ENCODE measurements around the gene ZNF750. TPM values are rescaled to one million over a fixed set of nuclear protein-coding genes. Genes with fewer than 3 reads are reported as not detected.

ZNF750 gene
- total RNA-seq, 4 donors from 2014 or later = not detected

- WGBS, 2 donors (ENCODE audit: low coverage in 1 of 2) = 93 to 97% methylated on average over 29 to 63 of the region's 63 CpGs
- no peaks in the 10 kb centered on the region for H3K4me1 ChIP-seq
- in situ Hi-C loops (cut with MboI; ENCODE audit: low pct_ligation_motif_present in 1 of 4, low pct_unique_long_range_greater_than_20kb in 1 of 4, low sequenced_read_pairs in 3 of 4) (no loop called here), intact Hi-C loops (cut with DNase I; ENCODE audit: low total_unique reads) (no loop called here)
- H3K36me3 ChIP-seq = no peaks in the 10 kb centered on the region
- TF ChIP-seq POLR2A (IDR thresholded peaks at IDR 0.05) (no peak), POLR2AphosphoS5 (IDR thresholded peaks at IDR 0.05) (no peak), EP300 (IDR thresholded peaks at IDR 0.05; ENCODE audit: low read depth) (no peak)
- TF ChIP-seq, protein P1, sequence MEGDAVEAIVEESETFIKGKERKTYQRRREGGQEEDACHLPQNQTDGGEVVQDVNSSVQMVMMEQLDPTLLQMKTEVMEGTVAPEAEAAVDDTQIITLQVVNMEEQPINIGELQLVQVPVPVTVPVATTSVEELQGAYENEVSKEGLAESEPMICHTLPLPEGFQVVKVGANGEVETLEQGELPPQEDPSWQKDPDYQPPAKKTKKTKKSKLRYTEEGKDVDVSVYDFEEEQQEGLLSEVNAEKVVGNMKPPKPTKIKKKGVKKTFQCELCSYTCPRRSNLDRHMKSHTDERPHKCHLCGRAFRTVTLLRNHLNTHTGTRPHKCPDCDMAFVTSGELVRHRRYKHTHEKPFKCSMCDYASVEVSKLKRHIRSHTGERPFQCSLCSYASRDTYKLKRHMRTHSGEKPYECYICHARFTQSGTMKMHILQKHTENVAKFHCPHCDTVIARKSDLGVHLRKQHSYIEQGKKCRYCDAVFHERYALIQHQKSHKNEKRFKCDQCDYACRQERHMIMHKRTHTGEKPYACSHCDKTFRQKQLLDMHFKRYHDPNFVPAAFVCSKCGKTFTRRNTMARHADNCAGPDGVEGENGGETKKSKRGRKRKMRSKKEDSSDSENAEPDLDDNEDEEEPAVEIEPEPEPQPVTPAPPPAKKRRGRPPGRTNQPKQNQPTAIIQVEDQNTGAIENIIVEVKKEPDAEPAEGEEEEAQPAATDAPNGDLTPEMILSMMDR (IDR thresholded peaks at IDR 0.05) = no peak
- H3K27ac ChIP-seq = no peak overlapping the region
- H3K9me3 ChIP-seq = no peaks in the 10 kb centered on the region
- no peak for DNase-seq
- H3K27me3 ChIP-seq = no peaks in the 10 kb centered on the region
- H3K4me3 ChIP-seq = no peak overlapping the region
Measured at GRCh38 chr17:82801377-82801970, 38.3 kb downstream of the ZNF750 start.

- no peak overlapping the region for H3K27ac ChIP-seq
- no peak overlapping the region for H3K4me3 ChIP-seq
- DNase-seq = no peak
- in situ Hi-C loops (cut with MboI; ENCODE audit: low pct_ligation_motif_present in 1 of 4, low pct_unique_long_range_greater_than_20kb in 1 of 4, low sequenced_read_pairs in 3 of 4) (no loop called here), intact Hi-C loops (cut with DNase I; ENCODE audit: low total_unique reads) (no loop called here)
- no peaks in the 10 kb centered on the region for H3K36me3 ChIP-seq
- H3K27me3 ChIP-seq = no peaks in the 10 kb centered on the region
- no peaks in the 10 kb centered on the region for H3K9me3 ChIP-seq
- H3K4me1 ChIP-seq = peaks cover 0 to 2% (median under 1%) of the 10 kb centered on the region in 4 donors
- TF ChIP-seq POLR2AphosphoS5 (IDR thresholded peaks at IDR 0.05) = no peak
- TF ChIP-seq POLR2A (IDR thresholded peaks at IDR 0.05) = no peak
- TF ChIP-seq, protein P1 (IDR thresholded peaks at IDR 0.05) = no peak
- no peak for TF ChIP-seq EP300 (IDR thresholded peaks at IDR 0.05; ENCODE audit: low read depth)
- WGBS, 2 donors (ENCODE audit: low coverage in 1 of 2) = 97% methylated on average over 14 of the region's 15 CpGs; no CpG with 5 or more reads in 1 of the 2 donors
Measured at GRCh38 chr17:82800885-82801284, 38.9 kb downstream of the ZNF750 start.

DNA sequence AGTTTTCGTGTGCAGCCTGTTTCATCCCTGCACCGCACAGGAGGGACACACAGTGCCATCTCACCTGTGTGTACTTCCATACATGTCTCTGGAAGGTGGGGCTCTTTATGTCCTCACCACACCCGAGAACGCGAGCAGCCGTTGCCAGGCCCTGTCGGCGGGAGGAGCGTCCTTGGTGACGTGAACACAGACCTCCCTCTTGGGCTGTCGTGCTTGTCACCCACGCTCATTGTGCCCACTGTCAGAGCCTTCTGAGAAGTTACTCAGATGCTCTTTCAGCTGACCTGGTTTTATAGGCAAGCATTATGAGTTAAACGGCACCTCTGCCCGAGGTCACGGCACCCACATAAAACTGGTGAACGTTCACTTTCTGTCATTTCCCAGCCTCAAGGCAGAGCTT is 40.2 kb downstream of the ZNF750 start:
- in situ Hi-C loops (cut with MboI; ENCODE audit: low pct_ligation_motif_present in 1 of 4, low pct_unique_long_range_greater_than_20kb in 1 of 4, low sequenced_read_pairs in 3 of 4) = no loop called here
- H3K4me3 ChIP-seq = no peak overlapping the region
- H3K9me3 ChIP-seq = no peaks in the 10 kb centered on the region
- H3K36me3 ChIP-seq = no peaks in the 10 kb centered on the region
- H3K27me3 ChIP-seq = no peaks in the 10 kb centered on the region
- peak overlapping the region in 1 of 4 donors; percentile 4 for H3K27ac ChIP-seq
- peaks cover 3 to 13% (median 7%) of the 10 kb centered on the region in 4 donors for H3K4me1 ChIP-seq
- intact Hi-C loops (cut with DNase I; ENCODE audit: low total_unique reads) = no loop called here
- WGBS, 2 donors (ENCODE audit: low coverage in 1 of 2) = 49 to 60% methylated on average over 1 to 16 of the region's 16 CpGs
- TF ChIP-seq, protein P1 (IDR thresholded peaks at IDR 0.05) = no peak
- TF ChIP-seq EP300 (IDR thresholded peaks at IDR 0.05; ENCODE audit: low read depth) (no peak), POLR2AphosphoS5 (IDR thresholded peaks at IDR 0.05) (no peak), POLR2A (IDR thresholded peaks at IDR 0.05) (no peak)
- peak; percentile 74 for DNase-seq

DNA sequence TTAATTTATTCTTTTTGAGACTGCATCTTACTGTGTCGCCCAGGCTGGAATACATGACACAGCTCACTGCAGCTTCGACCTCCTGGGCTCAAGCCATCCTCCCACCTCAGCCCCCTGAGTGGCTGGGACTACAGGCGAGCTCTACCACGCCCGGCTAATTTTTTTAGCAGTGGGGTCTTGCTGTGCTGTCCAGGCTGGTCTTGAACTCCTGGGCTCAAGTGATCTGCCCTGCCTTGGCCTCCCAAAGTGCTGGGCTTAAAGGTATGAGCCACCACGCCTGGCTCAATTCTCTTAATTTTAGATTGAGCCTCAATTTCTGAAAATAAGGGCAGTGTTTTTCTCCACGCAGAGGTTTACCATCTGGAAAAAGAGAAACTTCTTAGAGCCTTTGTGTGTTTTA is 41.1 kb downstream of the ZNF750 start:
- intact Hi-C loops (cut with DNase I; ENCODE audit: low total_unique reads) (no loop called here), in situ Hi-C loops (cut with MboI; ENCODE audit: low pct_ligation_motif_present in 1 of 4, low pct_unique_long_range_greater_than_20kb in 1 of 4, low sequenced_read_pairs in 3 of 4) (no loop called here)
- WGBS, 2 donors (ENCODE audit: low coverage in 1 of 2) = 97 to 100% methylated on average over 1 to 7 of the region's 7 CpGs
- H3K4me3 ChIP-seq = no peak overlapping the region
- no peak for DNase-seq
- no peaks in the 10 kb centered on the region for H3K36me3 ChIP-seq
- peaks cover 6 to 22% (median 7%) of the 10 kb centered on the region in 4 donors for H3K4me1 ChIP-seq
- no peak for TF ChIP-seq EP300 (IDR thresholded peaks at IDR 0.05; ENCODE audit: low read depth)
- no peak for TF ChIP-seq POLR2A (IDR thresholded peaks at IDR 0.05)
- TF ChIP-seq, protein P1 (IDR thresholded peaks at IDR 0.05) = no peak
- no peak for TF ChIP-seq POLR2AphosphoS5 (IDR thresholded peaks at IDR 0.05)
- H3K9me3 ChIP-seq = no peaks in the 10 kb centered on the region
- H3K27ac ChIP-seq = no peak overlapping the region
- no peaks in the 10 kb centered on the region for H3K27me3 ChIP-seq

Data from transverse colon (tissue), 4 donors.